ENCODE data around the gene TMEM168. TPM values are rescaled to one million over a fixed set of nuclear protein-coding genes. Genes with fewer than 3 reads are reported as not detected.

TMEM168 gene
- total RNA-seq, 3 donors from 2014 or later = 23.4 to 36.7 (median 28.2) TPM

DNA sequence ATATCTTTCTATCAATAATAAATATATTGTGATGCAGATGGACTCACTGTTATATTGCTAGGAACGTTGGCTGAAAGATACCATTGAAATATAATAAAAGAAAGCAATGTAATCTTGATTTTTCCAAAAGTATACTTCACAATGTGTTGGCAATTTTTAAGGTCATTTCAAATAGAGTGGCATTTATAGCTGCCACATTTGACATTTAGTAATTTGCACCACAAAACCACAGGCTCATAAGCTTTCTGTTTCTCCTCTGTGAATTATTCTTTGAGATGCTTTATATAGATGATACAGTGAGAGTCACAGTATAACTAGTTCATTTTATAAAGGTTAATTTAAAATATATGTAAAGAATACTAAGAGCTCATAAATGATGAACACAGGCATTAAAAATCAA lies 44.6 kb downstream of the TMEM168 start:
- no peak for DNase-seq (ENCODE audit: low spot score in 2 of 2)
- Histone ChIP-seq H3K36me3 (no peaks in the 10 kb centered on the region), H3K4me3 (no peak overlapping the region), H3K27ac (no peak overlapping the region), H3K9me3 (no peaks in the 10 kb centered on the region), H3K4me1 (no peaks in the 10 kb centered on the region), H3K27me3 (no peaks in the 10 kb centered on the region)
- TF ChIP-seq POLR2A (IDR thresholded peaks at IDR 0.05) (no peak), POLR2AphosphoS5 (IDR thresholded peaks at IDR 0.05) (no peak)
- intact Hi-C loops (cut with DNase I; ENCODE audit: low total_unique reads) = no loop called here

- DNase-seq (ENCODE audit: low spot score in 2 of 2) = no peak
- no peaks in the 10 kb centered on the region for H3K9me3 ChIP-seq
- no peak overlapping the region for H3K27ac ChIP-seq
- H3K27me3 ChIP-seq = no peaks in the 10 kb centered on the region
- H3K4me3 ChIP-seq = no peak overlapping the region
- H3K36me3 ChIP-seq = no peaks in the 10 kb centered on the region
- H3K4me1 ChIP-seq = no peaks in the 10 kb centered on the region
- intact Hi-C loops (cut with DNase I; ENCODE audit: low total_unique reads) = no loop called here
- no peak for TF ChIP-seq POLR2AphosphoS5 (IDR thresholded peaks at IDR 0.05)
- TF ChIP-seq CTCF (IDR thresholded peaks at IDR 0.05) = no peak
- no peak for TF ChIP-seq POLR2A (IDR thresholded peaks at IDR 0.05)
Observed at GRCh38 chr7:112744818-112745217, 45.4 kb downstream of the TMEM168 start.

- H3K4me1 ChIP-seq = no peaks in the 10 kb centered on the region
- no peak overlapping the region for H3K4me3 ChIP-seq
- no peaks in the 10 kb centered on the region for H3K36me3 ChIP-seq
- no peak for TF ChIP-seq POLR2A (IDR thresholded peaks at IDR 0.05)
- no peak for TF ChIP-seq POLR2AphosphoS5 (IDR thresholded peaks at IDR 0.05)
- TF ChIP-seq CTCF (IDR thresholded peaks at IDR 0.05) = no peak
- no peaks in the 10 kb centered on the region for H3K9me3 ChIP-seq
- no peak overlapping the region for H3K27ac ChIP-seq
- no peaks in the 10 kb centered on the region for H3K27me3 ChIP-seq
- DNase-seq (ENCODE audit: low spot score in 2 of 2) = peak in 1 of 2 donors; percentile 33
- intact Hi-C loops (cut with DNase I; ENCODE audit: low total_unique reads) = no loop called here
Observed at GRCh38 chr7:112743811-112744210, 46.4 kb downstream of the TMEM168 start.

DNA sequence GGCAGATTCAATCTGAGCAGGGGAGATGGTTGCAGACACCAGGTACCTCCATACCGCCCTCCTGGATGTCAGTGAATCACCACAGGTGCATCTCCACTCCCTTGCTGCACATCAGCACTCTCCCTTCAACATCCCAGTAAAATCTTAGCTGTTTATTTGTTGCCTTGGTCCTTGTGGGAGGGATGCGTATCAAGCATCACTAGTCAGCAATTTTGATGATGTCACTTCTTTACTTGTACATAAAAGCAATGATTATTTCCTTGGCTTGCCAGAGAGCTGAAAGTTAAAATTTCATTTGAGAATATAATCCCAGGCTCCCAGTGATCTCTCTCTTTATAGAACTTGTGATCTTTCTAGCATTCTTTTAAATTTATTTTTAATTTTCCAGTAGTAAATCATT lies 49.5 kb downstream of the TMEM168 start:
- no peaks in the 10 kb centered on the region for H3K36me3 ChIP-seq
- no peaks in the 10 kb centered on the region for H3K4me1 ChIP-seq
- TF ChIP-seq CTCF (IDR thresholded peaks at IDR 0.05) (no peak), POLR2A (IDR thresholded peaks at IDR 0.05) (no peak), POLR2AphosphoS5 (IDR thresholded peaks at IDR 0.05) (no peak)
- H3K4me3 ChIP-seq = no peak overlapping the region
- H3K27me3 ChIP-seq = no peaks in the 10 kb centered on the region
- intact Hi-C loops (cut with DNase I; ENCODE audit: low total_unique reads) = no loop called here
- H3K27ac ChIP-seq = no peak overlapping the region
- no peak for DNase-seq (ENCODE audit: low spot score in 2 of 2)
- H3K9me3 ChIP-seq = peaks cover 5 to 10% of the 10 kb centered on the region in 2 donors

DNA sequence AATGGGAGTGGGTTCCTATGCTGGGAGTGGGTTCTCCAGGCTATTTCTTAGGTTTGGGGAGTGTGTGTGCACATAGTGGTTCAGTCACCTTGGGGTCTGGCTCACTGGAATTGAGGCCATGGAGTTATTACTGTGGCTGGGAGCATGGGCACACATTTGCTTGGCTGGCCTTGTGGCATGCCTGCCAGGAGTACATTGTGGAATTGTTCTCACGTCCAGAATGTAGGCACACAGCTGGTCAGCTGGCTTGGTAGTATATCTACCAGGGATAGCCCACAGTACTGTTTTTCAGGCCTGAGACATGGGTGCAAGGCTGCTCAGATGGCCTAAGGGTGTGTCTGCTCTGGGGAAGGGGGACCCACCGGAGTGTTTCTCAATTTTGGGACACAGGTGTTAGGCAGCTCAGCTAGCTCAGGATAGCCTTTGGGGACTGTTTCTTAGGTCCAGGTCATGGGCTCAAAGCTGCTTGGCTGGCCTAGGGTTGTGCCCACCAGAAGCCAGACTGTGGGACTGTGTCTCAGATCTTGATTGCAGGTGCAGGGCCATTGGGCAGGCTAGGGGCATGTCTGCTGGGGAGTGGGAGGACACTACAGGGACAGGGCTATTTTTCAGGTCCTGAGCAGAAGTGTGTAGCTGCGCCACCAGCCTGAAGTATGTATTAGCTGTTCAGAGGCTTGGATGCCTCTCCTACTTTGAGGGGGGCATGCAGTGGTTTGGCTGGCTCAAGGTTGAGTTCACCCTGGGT lies 50.6 kb downstream of the TMEM168 start:
- intact Hi-C loops (cut with DNase I; ENCODE audit: low total_unique reads) = no loop called here
- Histone ChIP-seq H3K27ac (no peak overlapping the region), H3K36me3 (no peaks in the 10 kb centered on the region), H3K4me3 (no peak overlapping the region), H3K9me3 (peaks cover 13 to 17% of the 10 kb centered on the region in 2 donors), H3K4me1 (no peaks in the 10 kb centered on the region), H3K27me3 (no peaks in the 10 kb centered on the region)
- TF ChIP-seq POLR2A (IDR thresholded peaks at IDR 0.05) (no peak), POLR2AphosphoS5 (IDR thresholded peaks at IDR 0.05) (no peak), CTCF (IDR thresholded peaks at IDR 0.05) (no peak)
- no peak for DNase-seq (ENCODE audit: low spot score in 2 of 2)

All from breast epithelium (tissue), 4 donors.